ENCODE data around the gene MR1.

DNA sequence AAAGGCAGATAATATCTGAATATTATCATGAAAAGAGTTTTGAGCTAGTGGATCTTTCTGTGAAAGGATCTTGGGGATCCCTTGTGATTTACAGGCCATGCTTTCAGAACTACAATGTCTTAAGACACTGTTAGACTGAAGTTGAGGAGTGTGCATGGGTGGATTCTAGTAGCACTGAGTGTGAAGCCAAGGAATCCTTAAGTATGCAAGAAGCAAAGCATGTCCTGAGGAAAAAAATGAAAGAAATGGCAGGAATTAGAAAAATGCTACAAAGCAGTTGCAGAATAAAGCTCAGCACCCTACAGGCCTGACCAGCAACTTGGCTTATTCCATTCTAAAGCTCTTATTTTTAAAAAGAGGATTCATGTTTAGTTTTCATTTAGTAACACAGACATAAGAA, 23.0 kb upstream of the MR1 start:
- TF ChIP-seq POLR2A (IDR thresholded peaks at IDR 0.05): no peak
- TF ChIP-seq, protein P1, sequence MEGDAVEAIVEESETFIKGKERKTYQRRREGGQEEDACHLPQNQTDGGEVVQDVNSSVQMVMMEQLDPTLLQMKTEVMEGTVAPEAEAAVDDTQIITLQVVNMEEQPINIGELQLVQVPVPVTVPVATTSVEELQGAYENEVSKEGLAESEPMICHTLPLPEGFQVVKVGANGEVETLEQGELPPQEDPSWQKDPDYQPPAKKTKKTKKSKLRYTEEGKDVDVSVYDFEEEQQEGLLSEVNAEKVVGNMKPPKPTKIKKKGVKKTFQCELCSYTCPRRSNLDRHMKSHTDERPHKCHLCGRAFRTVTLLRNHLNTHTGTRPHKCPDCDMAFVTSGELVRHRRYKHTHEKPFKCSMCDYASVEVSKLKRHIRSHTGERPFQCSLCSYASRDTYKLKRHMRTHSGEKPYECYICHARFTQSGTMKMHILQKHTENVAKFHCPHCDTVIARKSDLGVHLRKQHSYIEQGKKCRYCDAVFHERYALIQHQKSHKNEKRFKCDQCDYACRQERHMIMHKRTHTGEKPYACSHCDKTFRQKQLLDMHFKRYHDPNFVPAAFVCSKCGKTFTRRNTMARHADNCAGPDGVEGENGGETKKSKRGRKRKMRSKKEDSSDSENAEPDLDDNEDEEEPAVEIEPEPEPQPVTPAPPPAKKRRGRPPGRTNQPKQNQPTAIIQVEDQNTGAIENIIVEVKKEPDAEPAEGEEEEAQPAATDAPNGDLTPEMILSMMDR (IDR thresholded peaks at IDR 0.05): no peak
